Activated effector memory CD4-positive, alpha-beta T cell treated with anti-CD3 and anti-CD28 coated beads, Interleukin-2, amount 50 U/mL, for 16 hours (primary cell): ENCODE results near the gene ASIC1.
A peak's percentile ranks its signal among the peaks of the same experiment; 100 is the strongest.

Experiments used
- DNase-seq: peaks from one replicate; pipeline ENCODE4 v3.0.0-alpha.2; 2020

ASIC1 gene

DNA sequence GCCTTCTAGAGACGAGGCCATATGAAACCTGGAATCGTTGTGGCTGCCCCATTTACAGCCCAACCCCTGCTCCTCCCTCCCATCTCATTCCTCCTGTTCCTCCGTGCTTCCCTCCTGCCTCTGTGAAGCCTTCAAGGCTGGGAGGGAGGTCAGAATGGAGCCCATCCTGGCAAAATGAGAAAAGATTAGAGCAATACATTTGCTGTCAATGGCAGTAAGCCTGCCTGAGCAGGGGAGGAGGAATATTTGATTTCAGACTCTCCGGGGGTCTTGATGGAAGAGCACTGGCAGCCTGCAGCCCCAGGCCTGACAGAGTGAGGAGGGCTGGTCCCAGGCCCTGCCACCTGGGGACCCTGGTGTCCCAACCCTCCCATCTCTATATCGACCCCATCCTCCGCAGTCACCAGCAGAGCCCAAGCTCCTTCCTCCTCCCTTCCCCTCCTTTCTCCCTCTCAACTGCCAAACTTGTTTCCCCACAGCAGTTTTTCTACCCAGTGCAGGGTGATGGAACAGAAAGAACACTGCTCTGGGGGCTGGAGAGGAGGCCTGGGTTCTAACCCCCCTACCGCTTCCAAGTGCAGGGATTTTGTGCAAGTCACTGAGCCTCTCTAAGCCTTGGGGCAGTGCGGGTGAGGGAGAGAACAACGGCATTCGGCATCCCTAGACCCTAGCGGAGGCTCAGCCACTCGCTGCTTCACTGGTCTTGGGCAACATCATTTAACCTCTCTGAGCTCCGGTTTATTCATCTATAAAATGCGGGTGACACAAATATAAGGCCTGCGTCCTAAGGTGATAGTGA is 16.1 kb upstream of the ASIC1 start:
- DNase-seq: peak; percentile 28

DNA sequence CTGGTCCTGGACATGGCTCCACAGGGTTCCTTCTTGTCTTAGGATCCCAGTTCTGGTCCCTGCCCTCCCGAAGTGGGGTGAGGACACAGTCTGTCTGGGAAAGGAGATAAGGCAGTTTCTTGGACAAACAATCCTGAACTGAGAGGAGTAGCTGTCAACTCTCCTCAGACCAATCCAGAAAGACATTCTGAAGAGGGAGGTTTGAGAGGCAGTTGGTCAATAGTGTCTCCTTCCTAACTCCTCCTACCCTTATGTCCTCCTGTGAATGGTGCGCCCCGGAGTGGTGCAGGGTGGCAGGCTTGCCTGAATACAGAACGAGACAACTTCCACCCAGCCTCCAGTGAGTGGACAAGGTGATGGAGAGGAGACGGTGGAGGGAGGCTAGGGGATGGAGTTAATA is 15.4 kb upstream of the ASIC1 start:
- DNase-seq: peak; percentile 33

DNA sequence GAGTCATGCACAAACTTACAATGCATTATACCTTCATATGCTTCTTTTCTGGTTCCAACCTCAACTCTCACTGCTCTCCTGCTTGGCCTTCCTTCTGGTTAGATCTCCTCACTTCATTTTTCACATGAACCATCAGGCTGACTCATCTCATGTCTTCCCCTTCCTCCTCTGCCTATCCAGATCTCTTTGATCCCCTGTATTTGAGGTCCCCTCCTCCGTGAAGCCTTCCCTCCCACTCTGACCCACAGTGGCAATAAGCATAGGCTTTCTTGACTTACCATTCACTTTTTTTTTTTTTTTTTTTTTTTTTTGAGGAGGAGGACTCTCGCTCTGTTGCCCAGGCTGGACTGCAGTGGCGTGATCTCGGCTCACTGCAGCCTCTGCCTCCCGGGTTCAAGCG is 14.7 kb upstream of the ASIC1 start:
- DNase-seq: peak; percentile 61

DNA sequence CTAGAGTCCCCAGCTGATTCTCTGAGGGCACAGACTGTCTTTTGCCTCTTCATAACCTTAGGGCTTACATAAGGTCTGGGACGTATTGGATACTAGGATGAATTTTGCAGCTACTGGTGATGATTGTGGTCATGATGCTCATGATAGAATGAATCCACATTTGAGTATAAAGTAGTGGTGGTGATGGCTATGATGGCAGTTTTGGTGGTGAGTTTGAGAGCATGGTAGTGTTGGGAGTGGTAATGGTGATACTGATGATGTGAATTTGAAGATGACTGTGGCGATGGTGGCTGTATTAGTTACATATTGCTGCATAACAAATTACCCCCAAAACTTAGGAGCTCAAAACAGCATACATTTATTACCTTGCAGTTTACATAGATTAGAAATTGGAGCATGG is 14.1 kb upstream of the ASIC1 start:
- peak; percentile 9 for DNase-seq

DNA sequence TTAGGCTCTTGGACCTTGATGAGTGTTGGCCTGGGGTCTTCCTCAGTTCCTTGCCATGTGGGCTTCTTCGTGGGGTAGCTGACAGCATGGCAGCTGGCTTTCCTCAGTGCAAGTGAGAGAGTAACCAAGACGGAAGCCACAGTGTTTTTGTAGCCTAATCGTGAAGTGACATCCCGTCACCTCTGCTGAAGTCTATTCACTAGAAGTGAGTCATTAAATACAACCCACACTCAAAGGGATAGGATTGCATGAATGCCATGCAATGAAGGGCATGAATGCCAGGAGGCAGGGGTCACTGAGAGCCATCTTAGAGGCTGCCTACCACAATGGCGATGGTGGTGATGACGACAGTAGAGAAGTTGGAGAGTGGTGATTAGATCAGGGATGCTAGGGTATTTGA is 13.5 kb upstream of the ASIC1 start:
- no peak for DNase-seq

DNA sequence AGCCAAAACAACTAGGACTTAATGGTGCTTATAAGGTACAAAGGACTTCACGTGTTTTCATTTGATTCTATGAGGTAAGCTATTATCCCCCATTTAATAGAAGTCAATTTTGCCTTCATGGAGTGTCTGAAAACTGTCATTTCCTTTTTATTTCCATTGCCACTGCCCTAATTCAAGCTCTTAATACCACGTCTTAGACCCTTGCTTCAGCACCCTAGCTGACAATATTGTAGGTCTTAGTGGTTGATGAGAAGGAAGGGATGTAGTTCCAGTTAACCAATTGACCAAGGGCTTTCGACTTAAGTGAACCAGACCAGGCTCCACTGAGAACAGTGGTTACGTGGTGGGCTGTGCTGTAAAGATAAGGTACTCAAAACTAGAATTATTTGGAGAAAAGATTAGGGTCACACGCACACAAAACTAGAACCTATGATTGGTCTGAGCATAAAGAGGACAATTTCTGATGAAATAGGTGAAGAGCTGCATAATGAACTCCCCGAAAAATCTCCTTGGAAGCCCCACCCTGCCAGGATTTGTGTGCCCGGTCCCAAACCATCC is 9.6 kb upstream of the ASIC1 start:
- DNase-seq: no peak

DNA sequence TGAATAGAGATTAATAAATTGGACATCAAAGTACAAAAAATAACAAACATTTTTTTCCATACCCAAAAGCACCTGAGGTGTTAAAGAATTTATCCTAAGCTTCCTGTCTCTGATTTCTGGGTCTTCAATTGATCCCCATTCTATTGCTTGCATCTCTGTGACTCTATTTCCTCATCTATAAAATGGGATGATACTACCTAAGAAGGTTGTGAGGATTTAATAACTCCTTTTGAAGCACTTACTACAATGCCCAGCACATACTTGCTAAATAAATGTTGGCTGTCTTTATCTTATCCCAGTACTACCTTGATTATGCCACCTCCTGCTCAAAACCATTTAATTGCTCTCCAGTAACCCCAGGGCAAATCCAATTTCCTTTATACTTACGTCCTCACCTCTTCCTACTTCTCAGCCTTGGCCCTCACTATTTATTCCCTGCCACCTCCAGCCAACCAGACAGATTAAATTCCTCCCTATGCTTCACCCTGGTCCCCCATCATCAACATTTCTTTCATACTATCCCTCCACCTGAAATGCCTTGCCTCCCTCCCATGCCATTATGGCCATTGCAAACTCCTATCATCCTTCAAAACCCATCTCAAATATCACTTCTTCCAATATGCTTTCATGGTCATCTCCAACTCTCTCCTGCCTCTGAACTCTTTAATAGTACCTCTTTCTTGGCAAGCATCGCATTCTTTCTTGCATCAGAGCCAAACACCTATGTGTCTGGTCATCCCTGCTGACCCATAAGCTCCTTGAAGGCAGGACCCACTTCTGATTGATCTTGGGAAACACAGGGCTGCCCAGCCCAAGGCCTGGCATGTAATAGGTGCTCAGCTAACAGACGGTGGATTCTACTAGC is 7.9 kb upstream of the ASIC1 start:
- no peak for DNase-seq

DNA sequence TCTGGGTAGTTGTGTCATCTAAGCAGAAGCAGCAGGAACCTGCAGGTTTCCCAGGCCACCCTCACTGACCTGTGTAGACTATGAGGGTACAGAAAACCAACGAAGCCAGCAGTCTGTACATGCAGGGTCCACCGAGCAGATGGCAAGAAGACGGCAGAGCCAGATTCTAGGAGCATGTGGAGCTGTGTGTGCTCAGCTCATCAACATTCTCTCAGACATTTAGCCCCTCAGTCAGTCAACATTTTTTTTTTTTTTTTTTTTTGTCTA is 7.3 kb upstream of the ASIC1 start:
- DNase-seq: no peak

DNA sequence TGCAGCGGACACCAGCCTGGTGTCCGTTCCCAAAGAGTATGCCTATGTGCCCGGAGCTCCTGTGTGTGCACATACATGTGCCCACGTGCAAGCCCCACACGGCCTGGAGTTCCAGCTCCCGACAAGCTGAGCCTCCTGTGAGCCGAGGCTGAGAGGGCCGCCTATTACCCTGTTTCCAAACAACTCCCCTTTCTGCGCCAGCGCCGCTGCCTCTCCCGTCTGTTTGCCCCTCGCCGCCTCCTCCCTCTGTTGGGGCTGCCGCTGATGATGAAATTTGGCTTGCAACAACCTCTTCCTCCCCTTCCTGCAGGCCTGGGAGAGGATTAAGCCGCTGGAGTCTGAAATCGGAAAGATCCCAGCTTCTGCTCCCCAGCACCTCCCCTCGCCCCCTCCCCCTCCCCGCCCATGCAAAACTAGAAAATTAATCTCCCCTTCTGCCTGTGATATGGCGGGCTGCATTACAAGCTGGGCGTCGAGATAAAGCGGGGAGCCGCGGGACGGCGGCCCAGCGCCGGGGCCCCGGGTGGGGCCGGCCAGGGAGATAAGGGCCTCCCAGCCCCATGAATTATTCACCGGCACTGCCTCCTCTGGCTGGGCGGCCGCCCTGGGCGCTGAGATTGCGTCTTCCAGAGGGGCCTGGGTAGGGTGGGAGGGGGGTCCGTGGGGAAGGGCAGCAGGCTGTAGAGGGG is 6.8 kb upstream of the ASIC1 start:
- DNase-seq: no peak

DNA sequence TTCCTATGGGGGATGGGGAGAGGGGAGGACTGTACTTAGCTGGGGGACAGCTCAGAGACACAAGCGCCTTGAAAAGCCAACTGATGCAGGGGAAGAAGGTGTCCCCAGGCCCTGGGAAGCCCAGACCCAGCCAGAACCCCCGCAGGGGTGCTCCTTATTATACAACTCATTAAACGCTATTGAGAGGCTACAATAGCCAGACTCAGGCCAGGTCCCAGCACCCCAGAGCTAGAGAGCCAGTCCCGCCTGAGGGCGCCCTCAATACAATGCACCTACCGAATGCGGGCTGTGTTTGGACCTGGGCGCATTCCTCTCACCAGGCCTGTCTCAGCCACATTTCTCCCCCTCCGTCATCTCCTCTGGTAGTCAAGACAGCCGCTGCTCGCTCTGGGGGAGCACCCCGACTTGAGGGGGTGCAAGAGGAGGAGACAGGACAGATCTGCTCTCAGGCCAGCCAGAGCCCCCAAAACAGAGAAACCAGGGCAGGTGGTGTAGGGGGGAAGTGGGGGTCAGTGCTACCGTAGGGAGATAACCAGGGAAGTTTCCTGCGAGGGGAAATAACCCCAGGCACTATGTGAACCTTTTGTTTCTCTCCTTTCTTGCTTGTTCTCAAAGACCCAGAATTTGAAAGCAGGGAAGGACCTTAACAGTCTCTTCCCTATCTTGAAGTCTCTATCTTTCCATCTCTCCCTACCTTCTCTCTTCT is 6.1 kb upstream of the ASIC1 start:
- no peak for DNase-seq

DNA sequence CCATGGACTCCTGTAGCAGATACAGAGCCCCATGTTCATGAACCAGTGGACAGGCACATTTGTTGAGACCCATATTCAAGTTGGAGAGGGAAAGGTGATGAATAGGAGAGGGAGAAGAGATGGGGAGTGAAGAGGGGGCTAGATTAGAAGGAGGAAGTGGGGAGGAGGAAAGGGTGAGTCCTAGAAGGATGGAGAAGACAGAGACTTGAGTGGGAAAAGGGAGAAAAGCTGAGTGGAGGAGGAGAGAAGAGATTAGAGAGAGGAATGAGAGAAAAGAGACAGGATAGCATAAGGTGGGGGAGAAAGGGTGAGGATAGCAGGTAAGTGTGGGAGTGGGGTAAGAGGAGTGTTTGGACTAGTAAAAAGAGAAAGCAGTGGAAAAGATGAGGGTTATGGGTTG is 4.9 kb upstream of the ASIC1 start:
- no peak for DNase-seq

DNA sequence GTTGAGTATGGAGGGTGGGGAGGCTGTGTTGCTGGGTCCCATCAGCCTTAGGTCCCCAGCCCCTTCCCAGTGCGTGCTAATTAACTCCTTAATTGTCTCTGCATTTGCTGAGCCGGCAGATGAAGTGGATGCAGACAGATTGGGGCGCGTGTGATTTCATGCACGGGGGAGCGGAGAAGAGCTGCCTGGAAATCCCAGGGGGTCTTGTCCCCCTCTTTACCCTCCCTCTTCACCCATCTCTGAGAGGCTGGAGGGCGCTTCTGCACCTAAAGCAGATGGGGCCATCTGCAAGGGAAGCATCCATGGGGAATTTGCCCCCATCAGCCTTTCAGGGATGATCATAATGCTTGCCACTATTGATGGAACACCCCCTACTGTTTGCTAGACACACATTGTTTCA is 4.4 kb upstream of the ASIC1 start:
- DNase-seq: no peak

DNA sequence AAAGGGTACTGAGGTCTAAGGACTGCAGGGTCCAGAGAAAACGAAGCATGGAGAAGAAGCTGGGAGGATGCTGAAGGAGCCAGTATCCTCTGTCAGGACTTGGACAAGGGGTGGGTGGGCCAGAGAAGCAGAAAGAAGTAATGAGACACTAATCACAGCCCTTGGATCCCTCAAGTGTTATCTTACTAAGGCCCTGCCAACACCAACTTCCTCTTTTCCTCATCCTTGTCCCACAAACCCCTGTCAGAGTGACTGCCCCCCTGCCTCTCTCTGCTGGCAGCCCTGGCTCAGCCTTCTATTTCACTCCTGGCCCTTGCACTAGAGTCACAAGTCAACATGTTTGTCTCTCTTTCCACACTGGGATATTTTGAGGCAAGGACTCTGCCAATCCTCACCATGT is 3.8 kb upstream of the ASIC1 start:
- DNase-seq: no peak

DNA sequence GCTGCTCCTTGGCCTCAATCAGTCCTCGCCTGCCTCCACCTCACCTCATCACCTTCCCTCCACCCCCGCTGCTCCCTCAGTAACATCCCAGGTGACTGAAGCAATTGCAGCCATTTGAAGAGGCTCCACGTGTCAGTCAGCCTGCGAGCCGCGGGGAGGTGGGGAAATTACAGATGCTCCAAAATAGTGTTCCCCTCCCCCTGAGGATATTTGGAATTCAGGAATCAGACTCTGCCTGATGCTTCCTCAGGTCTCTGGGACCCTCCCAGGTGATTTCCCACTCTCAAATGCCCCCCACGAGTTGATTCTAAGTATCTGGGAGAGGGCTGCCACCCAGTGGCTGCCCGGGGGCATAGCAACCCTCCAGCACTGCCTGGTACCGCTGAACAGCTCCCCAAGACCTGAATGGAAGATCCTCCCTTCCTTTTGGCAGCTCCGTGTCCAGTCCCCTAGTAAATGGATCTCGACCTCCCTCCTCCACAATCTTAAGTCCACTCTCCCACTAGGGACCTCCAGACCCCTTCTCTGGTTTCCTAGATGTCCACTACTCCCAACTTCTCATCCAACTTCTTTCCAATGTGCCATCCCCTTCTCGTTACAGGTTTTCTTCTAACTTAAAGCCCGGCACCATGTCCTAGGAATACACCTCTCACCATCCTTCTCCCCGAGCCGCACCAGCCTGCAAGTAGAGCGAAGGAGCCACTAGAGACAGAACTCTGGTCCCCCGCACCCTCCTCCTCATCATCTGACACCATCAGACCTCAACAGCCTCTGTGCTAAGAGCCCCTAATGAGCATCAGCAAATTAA is 1.4 kb upstream of the ASIC1 start:
- DNase-seq: peak; percentile 83

DNA sequence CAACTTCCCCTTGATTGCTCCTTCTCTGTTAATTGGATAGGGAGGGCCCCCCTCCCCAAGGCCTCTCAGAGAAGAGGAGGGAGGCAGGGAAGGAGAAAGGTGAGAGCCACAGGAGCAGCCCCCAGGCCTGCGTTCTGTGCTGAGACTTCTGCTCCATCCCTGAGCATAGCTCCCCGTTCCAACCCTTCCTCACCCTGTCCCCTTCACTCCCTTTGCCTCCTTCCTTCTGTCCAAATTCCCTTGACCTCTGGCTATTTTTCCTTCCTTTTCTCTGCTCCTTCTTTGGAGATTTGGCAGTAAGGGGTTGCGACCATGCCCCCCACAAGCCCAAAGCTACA is 788 bp upstream of the ASIC1 start:
- no peak for DNase-seq

DNA sequence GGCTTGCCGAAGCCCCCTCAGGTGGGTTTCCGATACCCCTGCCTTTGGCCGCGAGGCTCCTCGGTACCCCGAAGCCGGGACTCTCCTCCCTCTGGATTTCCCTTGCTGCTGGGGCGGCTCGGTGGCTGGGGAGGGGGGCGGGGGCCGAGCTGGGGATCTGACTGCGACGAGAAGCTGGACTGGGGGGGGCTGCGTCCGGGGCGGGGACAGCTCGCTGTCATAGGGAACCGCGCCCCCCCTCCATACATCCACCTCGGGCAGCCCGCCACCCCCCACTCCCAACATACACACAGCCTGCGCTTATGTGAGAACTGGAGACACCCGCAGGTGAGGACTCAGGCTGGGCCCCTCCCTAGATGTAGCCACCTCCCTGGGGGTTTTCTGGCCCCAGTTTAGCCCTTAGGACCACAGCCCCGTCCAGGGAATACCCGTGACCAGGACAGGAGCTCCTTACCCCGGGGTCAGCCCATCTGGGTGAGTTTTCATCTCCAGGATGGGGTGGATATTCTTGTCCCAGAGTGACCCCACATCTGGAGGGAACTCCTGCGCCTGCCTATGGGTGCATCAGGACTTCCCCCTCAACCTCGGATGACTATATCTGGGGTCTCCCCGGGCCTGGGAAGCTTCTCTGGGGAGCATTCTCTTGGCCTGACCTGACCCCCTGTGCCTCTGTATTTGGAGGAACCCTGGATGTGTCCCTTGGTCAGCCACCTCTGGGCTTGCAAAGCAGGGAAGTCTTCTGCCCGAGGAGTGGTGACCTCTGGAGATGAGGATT is 687 bp downstream of the ASIC1 start:
- no peak for DNase-seq

DNA sequence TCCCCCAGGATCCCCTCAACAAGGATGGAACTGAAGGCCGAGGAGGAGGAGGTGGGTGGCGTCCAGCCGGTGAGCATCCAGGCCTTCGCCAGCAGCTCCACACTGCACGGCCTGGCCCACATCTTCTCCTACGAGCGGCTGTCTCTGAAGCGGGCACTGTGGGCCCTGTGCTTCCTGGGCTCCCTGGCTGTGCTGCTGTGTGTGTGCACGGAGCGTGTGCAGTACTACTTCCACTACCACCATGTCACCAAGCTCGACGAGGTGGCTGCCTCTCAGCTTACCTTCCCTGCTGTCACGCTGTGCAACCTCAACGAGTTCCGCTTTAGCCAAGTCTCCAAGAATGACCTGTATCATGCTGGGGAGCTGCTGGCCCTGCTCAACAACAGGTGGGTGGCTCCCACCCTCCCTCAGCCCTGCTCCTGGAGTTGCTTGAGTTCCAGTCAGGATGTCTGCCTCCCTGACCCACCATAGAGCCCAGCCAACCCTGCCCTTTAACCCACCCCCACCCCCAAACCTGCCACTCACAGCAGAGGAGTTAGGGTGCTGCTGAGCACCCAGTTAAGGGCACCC is 1.4 kb downstream of the ASIC1 start:
- no peak for DNase-seq

DNA sequence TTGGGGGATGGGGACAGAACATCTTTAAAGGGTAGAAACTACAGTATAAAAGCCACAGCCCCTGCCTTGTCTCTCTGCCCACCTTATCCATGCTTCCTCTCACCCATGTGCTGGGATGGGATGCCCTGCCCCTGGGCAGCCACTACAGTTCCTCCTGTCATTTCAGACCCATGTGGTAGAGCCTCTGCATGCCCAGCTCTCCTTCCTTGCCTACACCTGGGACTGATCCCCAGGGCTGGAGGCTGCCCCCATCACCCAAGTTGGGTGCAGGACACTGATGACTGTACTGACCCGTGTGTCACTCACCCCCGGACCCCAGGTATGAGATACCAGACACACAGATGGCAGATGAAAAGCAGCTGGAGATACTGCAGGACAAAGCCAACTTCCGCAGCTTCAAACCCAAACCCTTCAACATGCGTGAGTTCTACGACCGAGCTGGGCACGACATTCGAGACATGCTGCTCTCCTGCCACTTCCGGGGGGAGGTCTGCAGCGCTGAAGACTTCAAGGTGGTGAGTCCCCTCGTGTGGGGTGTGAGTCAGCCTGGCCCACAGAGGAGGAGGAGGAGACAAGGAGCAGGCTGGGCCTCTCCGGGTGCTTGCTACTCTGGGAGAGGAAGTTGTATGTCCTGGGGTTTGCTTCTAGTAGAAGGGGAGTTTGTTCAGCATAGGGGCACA is 2.2 kb downstream of the ASIC1 start:
- DNase-seq: peak; percentile 71

DNA sequence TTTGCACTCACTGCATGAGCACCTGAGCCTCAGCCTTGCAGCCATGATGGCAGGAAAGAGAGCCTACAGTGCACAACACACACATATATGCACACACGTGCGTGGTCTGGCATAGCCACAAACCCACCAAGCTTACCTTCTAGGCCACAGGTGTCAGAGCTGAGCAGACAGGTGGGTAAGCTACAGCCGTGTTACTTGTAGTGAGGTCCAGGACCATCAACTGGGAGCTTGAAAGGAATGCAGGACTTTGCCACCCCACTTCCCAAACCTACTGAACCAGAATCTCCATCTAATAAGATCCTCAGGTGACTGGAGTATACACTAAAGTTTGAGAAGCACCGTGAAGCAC is 2.7 kb downstream of the ASIC1 start:
- no peak for DNase-seq

DNA sequence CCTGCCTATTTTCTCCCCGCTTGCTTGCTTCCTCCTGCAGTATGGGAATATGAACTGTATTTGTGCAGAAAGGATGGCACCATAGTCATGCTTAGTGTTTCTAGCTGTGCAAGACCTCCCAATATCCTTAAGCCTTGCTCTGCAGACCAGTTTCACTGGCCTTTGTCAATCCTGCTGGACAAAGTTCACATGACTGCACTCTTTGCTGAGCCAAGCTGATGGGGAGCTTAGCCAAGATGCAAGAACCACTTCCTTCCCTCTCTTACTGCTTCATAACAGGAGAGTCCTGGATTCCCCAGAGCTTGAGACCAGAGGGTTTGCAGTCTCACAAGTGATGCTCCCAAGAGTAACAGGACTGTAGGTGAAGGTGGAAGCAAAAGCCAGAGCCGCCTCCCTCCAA is 3.8 kb downstream of the ASIC1 start:
- DNase-seq: no peak
